ENCODE measurements around the gene MEF2B.
A peak's percentile ranks its signal among the peaks of the same experiment; 100 is the strongest.

The MEF2B gene

DNA sequence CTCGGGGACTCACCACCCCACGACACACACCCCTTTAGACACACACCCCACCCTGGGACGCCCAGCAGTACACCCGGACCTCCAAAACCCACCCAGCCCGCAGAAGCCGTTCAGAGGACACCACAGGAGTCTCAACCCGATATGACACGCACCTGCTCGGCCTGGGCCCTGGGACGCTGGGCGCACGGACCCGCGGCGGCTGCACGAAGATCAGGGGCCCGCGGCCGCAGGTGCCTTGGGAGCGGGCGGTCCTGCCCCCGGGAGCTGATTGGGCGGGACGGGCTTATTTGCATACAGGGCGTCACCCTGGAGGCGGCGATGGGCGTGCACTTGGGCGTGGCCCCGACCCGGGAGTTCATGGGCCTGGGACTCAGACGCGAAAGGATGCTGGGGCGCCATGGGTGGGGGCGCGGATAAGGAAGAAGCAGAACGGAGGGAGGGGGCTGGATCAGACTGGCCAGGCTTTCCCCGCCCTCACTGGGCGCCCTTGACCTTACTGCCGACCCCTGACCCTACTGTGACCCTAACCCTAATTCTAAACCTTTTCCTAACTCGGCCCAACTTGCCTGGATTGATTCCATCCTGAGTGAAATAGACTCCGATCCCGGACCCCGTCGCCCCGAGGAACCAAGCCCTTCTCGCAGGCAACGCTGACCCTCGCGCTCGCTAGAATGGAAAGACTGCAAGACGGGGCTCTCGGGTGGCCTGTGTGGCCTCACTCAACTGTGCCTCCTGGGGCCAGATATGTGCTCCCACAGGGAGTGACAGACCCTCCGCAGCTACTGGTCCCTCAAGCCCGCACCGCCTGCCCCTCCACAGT, at the start of gene MEF2B:
Gene MEF2B, minus strand, starts transcription at position 211 of the 820 bp plus-strand sequence. CDS start 19,528 bp downstream, outside the sequence.
- DNase-seq (ENCODE audit: low read depth in 2 of 2), result peak; percentile 71 to 83

DNA sequence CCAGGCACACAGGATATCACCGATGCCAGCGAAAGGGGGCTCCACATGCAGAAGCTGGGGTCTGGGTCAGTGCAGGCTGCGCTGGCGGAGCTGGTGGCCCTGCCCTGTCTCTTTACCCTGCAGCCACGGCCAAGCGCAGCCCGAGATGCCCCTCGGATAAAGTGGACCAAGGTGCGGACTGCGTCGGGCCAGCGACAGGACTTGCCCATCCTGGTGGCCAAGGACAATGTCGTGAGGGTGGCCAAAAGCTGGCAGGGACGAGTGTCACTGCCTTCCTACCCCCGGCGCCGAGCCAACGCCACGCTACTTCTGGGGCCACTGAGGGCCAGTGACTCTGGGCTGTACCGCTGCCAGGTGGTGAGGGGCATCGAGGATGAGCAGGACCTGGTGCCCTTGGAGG, 48.8 kb upstream of the MEF2B start:
- no peak for DNase-seq (ENCODE audit: low read depth in 2 of 2)

DNA sequence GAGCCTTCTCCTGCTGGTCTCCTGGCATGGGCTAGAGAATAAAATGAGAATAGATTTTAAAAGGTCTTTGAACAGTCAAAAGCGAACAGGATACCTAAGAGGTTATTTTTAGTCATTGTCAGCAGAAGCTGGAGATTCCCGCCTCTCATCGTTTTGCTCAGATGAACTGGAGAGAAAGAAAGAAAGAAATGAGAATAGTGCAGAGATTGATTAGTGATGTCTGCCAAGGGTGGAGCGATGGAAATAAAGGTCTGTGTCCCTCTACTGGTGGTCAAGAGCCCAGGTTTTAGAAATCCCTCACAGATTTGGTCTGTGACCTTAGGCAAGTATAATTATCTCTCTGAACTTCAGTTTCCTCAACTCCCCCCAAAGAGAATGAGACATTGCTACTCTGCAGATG, 47.0 kb upstream of the MEF2B start:
- no peak for DNase-seq (ENCODE audit: low read depth in 2 of 2)

DNA sequence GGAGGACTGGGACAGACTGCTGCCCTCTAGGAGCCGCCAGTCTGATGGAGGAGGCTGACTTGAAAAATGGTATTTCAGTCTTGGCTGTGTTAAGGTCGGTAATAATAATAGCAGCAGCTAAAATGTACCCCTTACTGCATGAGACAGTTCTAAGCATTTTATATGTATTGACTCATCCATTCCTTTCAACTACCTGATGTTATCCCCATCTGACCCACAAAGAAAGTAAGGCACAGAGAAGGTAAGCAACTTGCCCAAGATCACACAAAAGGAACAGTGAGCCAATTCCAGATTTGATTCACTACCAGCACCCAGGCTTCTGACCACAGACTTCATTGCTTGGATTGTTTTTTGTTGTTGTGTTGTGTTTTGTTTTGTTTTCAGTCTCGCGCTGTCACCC, 45.7 kb upstream of the MEF2B start:
- no peak for DNase-seq (ENCODE audit: low read depth in 2 of 2)

DNA sequence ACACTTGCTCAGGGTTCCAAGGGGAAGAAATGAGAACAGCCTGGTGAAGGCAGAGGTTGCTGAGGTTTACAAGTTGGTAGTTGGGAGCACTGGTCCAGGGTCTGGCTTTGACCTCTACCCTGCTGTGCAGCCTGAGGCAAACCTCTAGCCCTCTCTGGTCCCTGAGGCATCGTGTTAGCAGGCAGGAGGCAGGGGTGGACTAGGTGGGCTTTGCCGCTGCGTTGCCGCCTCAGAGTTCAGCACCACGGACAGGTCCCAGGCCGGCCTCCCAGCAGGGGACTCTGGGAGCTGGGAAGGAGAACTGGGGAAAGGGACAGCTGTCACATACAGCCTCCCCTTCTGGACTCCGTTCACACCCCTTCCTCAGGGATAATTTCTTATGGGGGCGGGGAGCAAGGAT, 44.8 kb upstream of the MEF2B start:
- DNase-seq (ENCODE audit: low read depth in 2 of 2), result peak in 1 of 2 donors; percentile 37

DNA sequence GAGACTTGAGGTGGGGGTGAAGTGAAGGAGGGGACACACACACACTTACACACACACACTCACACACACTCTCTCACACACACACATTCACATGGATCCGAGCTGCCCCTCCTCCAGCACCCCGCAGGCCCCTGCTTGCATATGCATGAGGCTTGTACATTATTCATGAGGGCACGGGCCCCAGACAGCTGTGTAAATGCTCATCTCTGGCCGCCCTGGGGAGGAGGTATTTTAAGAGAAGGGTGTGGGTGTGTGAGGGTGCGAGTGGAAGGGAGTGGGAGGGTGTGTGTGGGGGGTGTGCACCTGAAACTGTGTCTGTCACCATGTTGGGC, 44.1 kb upstream of the MEF2B start:
- DNase-seq (ENCODE audit: low read depth in 2 of 2), result no peak

DNA sequence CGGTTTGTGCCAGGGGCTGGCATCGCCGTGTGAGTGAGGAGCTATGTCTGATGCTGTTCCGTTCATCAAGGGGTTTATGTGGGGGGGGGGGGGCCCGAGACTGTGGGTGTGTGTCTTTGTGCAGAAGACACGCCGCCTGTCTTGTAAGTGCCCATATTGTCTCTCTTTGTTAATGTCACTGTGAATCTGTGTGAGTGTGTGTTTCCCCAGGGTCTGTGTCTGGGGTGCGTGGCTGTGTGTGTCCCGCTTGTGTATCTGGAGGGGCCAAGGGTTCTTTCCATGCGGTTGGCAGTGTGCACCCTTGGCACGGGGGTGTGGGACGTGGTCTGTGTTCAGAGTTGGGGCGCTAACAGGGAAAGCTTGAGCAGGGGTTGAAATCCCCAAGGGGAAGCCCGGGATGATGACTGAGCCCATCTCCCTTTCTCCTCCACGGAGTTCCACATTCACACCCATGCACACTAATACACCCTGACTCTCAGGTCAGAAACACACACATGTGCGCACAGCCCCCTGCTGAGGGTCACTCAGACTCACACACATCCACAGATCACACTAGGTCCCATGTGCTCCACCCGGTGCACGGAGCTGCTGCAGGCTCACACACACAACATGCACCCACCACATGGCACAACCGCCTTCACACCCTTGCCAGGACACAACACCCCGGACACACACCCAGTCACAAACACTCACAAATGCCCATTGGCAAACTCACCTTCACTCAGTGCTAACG, 43.5 kb upstream of the MEF2B start:
- DNase-seq (ENCODE audit: low read depth in 2 of 2), result no peak

DNA sequence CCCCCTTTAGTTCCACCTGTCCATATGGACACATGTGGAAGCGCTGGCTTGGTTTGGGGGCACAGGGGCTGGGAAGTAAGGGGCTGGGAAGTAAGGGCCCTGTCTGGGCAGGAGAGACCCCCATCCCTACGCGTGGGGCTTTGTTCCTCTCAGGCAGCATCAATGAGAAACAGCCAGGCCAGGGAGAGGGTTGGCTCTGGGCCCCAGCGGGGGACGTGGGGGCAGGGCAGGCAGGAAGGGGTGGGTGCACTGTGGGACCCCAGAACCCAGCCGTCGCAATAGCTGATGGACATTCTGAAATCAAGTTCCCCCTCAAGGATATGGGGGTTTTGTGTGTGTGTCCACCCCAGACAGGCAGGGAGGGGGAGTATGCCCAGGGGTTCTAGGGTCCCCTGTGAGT, 42.9 kb upstream of the MEF2B start:
- no peak for DNase-seq (ENCODE audit: low read depth in 2 of 2)

DNA sequence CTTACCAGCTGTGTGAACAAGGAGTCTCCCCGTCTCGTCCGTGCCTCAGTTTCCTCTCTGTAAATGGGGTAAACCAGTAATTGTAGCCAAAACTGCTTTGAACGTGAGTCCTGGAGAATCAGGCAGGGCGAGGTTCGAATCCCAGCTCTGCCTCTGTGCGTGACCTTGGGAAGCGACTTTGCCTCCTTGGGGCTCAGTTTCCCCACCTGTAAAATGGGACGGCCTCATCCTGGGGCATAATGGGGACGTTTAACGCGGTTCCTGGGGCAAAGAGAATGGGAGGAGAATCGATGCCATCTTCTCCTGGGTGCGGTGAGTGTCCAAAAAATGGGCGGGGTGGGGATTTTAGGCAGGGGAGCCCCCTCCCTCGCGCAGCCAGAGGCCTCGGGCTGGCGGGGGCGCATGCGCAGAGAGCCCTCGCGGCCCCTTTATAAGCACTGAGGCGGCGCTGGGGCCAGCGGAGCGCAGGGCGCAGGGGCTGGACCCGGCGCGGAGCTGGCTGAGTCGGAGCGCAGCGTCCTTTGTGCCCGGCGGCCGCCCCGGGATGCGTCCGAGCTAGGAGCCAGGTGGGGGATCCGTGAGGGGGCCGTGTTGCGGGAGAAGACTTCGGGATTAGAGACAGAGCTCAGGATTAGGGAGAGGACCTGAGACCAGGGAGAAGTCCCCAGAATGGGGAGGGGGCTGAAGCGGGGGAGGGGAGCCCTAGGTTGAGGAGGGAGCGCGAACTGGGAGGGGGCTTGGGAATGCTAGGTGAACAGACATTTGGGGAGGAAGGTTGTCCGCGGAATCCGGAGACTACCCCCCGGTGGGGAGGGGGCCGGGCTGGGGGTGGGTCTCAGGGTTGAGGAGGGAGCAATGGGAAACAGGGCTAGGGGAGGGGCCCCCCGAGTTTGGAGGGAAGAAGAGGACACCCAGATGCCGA, 41.7 kb upstream of the MEF2B start, which contains the start of gene NCAN:
Gene NCAN, plus strand, starts transcription at position 460 of the 922 bp plus-strand sequence. CDS start 4,996 bp downstream, outside the sequence.
- DNase-seq (ENCODE audit: low read depth in 2 of 2), result no peak

DNA sequence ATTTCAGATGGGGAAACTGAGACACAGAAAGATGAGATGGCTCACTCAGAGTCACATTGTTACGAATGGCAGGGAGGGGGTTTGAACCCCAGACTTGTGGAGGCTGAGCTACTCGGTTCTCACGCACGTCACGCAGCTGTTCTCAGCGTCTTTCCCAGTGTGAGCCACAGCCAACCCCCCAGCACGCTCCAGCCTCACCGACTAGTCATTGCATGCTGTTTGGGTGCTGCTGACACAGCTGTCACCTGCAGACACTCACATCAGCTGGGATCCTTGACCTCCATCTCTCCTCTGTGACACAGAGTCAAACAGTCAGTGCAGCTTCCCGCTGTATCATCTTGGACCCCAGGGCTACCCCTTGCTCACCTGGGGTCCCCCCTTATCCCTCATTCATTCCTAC, 39.3 kb upstream of the MEF2B start:
- DNase-seq (ENCODE audit: low read depth in 2 of 2), result no peak

DNA sequence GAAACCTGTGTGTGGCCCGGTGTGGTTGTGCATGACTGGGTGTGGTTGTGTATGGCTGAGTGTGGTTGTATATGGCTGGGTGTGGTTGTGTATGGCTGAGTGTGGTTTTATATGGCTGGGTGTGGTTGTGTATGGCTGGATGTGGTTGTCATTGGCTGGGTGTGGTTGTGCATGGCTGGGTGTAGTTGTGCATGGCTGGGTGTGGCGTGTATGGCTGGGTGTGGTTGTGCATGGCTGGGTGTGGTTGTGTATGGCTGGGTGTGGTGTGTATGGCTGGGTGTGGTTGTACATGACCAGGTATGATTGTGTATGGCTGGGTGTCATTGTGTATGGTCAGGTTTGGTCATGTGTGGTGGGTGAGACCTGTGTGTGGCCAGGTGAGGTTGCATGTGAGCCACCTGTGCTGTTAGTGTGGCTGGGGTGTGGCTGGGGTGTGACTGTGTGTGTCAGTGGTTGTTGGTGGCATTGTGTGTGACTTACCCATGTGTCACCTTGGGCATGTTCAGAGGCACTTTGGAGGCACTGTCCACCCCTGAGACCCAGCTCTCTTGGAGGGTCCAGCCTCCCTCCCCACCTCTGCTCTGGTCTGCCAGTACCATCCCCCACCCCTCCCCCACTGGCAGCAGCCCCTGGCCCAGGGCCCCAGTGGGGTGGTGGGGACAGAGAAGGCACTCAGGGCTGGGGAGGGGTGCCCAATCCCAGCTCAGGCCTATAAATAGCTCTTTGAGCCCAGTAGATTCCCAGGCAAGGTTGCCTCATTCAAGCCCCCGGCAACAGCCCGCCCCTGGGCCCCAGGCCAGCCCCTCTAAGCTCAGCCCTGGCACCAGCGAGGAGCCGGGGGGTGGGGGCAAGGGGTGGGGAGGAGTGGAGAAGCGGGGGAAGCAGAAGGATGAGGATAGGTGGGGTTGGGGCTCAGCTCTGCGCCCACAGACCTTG, 37.8 kb upstream of the MEF2B start:
- DNase-seq (ENCODE audit: low read depth in 2 of 2), result no peak

DNA sequence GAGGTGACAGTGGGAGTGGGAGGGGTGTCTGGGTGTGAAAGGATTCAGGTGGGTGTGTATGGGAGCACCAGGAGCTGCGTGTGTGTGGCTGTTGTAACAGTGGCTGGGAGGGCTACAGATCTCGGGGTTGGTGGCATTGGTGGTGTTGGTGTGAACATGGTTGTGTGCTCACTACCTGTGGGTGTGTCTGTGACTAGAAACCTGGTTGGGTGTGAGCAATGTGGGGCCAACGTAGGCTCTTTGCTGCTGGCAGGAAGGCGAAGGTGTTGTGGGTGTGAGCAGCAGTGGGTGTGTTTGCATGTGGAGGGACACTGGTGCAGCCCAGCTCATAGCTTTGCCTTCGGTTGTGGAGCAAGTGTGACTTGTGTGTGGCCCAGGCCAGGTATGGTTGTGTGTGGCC, 36.9 kb upstream of the MEF2B start:
- DNase-seq (ENCODE audit: low read depth in 2 of 2), result no peak

DNA sequence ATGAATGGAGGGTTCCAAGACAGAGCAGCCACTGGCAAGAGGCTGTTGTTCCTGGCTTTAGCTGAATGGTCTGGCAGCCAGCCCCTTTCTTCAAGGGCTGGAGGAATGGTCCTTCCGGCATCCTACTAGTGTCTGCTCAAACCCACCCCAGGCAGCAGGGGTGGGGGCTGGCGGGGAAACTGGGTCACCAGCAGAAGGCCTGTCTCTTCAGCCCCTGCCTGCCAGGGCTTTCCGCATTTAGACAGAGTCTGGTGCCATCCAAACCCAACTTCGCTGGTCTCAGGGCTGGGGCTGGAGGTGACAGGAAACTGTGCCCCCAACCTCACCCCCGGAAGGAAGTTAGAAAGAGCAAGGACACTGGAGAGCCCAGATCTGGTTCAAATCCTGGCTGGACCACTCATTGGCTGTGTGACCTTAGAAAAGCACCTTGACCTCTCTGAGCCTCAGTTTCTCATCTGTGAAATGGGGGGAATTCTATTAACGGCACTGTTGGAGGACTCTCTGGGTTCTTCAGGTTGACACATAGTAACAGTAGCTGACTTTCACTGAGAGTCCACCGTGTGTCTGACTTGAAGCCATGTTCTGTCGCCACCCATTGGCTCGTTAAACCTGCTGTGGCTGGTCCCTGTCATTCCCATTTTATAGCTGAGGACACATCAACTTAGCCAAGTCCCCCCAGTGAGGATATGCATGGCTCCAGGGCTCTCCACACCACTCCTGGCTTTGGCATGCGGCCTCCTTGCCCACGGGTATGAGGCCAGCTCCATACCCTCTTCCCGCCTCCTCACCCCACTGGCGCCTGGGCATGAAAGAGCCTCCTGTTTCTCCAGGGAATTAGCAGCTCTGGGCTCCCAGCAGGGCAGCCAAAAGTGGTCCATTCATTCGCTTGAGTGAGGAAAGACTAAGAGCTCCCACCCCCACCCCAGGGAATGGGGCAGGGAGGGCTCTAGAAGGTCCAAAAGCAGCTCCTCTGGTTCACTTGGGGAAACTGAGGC, 35.6 kb upstream of the MEF2B start:
- no peak for DNase-seq (ENCODE audit: low read depth in 2 of 2)

DNA sequence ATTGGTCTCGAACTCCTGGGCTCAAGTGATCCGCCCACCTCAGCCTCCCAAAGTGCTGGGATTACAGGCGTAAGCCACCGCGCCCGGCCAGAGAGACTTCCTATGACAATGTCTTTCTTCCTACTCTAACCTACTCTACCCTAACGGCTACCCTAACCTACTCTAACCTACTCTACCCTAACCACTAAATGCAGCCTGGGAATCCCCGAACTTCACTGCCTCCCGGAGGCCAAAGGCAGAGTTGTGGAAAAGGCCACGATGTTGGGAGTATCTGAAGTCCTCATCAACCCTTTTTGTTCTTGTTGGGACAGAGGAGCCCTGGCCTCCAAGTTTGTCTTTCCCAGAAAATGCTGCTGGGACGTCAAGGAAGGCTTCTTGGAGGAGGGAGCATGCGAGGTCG, 34.1 kb upstream of the MEF2B start:
- DNase-seq (ENCODE audit: low read depth in 2 of 2), result no peak

DNA sequence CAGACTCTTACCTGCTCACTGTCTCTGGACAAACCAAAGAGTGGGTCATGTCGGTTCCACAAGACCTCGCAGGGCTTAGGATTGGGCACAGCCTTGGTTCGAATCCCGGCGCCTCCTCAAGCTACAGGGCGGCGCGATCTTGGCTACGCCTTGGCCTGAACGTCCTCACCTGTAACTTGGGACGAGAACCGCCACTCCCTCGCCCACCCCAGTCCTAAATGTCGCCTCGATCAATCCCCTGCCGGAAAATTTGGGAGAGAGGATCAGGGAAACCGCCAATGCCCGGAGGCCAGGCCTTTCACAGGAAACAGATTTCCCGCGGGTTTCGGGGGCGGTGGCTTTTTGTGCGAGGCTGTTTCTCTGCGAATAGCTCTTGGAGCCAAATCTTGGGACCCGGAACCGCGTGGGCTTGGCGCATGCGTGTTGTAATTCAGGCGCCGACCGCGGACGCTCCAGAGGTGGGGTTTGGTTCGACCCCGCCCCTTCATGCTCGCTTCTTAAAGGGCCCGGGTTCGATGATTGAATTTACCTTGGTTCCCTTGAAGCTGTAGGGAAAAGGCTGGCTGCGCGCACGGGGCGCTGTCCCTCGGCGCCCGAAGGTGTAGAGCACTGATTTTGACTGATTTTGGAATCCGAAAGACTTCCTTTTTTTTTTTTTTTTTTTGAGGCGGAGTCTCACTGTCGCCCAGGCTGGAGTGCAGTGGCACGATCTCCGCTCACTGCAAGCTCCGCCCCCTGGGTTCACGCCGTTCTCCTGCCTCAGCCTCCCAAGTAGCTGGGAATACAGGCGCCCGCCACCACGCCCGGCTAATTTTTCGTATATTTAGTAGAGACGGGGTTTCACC, 33.2 kb upstream of the MEF2B start, which contains the start of gene NR2C2AP:
Gene NR2C2AP, minus strand, starts transcription at position 403 of the 845 bp plus-strand sequence. Its CDS starts 354 bp downstream, at position 49.
- DNase-seq (ENCODE audit: low read depth in 2 of 2), result peak; percentile 93 to 94

DNA sequence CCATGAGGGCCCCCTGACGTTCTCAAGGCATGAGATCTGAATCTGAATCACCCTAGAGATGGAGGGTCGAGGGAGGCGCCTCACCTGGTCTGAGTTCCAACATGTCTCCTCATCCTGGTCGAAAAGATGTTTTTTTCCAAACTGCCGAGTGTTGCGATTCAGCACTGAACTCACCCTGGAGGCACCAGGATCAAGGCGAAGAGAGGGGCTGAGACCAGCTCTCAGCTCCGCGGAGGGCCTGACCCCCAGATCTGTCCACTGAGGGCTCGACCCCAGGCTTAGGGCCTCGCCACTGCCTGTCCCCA, 32.6 kb upstream of the MEF2B start:
- DNase-seq (ENCODE audit: low read depth in 2 of 2), result no peak

DNA sequence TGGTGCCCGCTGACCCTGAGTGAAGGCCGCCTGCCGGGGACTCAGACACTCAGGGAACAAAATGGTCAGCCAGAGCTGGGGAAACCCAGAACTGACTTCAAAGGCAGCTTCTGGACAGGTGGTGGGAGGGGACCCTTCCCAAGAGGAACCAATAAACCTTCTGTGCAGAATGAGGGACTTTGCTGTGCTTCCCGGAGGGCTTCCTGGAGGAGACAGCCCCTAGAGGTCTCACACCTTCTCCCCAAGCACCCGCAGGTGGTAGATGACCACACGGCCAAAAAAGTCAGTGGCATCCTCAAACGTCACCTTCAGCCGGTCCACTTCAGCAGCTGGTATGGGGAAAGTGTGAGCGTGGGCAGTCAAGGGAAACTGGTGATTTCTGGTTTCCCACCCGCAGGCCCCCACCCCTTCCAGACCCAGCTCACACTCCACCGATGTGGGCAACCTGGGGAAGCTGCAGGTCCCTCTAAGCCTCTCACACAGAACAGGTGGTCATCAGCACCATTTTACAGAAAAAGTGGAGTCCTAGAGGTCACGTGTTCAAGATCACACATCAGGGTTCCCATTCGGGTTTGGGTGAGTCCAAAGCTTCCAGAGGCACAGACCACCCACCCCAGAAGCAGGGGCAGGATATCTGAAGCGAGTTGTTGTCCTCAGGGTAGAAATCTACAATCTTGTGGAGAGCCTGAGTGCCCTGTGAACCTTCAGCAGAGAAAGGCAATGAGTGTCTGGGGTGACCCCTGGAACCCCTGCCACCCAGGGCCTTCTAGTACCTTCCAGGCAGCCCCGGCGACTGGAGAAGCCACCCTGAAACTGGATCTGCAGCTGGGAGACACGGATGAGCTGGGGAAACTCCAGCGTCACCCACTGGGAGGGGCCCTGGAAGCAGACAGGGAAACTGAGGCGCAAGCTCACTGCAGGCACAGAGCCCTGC, 31.9 kb upstream of the MEF2B start:
- DNase-seq (ENCODE audit: low read depth in 2 of 2), result no peak

DNA sequence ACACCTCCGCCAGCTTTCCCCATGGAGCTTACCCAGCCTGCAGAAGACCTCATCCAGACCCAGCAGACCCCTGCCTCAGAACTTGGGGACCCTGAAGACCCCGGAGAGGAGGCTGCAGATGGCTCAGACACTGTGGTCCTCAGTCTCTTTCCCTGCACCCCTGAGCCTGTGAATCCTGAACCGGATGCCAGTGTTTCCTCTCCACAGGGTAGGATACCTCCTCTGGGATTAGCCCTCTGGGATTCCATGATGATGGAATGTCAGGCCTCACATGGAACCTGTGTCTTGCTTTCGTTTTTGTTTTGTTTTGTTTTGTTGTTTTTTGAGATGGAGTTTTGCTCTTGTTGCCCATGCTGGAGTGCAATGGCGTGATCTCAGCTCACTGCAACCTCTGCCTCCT, 23.9 kb upstream of the MEF2B start:
- DNase-seq (ENCODE audit: low read depth in 2 of 2), result no peak

Measured in stimulated activated CD4-positive, alpha-beta T cell treated with anti-CD3 and anti-CD28 coated beads, Interleukin-4, amount 100 ng/mL, for 48 hours (primary cell).